ENCODE data around the gene C19orf81.
"Not testable (repeated sequence)": the region's sequence is repeated elsewhere in the genome, so short reads cannot be mapped to it uniquely, and the experiment has no call there.

C19orf81 gene

DNA sequence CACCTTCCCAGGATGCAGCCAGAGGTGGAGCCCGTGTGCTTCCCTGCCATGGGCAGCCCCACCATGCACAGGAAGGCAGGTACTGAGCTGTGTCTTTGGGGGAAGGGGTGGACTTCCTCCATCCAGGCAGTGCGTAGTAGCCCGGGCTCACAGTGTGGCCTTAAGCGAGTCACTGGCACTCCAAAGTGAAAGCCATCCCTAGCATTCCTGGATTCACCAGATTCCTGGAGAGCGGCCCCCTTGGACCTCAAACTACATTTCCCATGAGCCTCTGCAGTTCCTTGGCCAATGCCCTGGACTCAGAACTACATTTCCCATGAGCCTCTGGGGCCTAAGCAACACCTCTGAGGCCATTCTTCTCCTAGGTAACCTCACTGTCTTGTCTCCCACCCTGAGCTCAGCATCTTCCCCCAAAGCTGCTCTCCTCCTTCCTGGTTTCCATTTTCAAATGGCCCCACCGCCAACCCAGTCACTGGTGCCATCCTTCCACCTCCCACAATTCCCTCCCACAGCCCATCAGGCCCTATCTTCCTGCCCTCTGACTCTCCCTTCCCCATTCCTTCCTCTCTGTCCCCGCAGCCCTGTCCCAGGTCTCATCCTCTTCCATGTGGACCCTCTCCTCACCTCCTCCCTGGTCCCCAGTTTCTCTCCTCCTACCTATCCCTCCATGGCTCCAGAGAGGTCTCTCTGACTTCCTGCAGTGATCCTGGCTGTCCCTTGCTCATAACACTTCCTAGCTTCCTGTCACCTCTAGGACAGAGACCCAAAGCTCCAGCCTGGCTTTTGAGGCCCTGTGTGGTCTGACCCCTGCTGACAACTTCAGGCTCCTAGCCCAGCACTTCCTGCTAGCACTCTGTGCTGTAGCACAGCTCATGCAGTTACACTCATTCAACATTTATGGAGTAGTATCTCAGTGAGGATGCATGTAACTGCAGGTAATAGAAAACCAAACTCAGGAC, at the start of gene C19orf81:
TSS of gene C19orf81 (plus strand) at position 13 of the 959 bp plus-strand sequence. CDS start at position 13, 0 bp downstream.
- no peak for DNase-seq (ENCODE audit: low read depth in 2 of 3, low spot score in 1 of 3)

DNA sequence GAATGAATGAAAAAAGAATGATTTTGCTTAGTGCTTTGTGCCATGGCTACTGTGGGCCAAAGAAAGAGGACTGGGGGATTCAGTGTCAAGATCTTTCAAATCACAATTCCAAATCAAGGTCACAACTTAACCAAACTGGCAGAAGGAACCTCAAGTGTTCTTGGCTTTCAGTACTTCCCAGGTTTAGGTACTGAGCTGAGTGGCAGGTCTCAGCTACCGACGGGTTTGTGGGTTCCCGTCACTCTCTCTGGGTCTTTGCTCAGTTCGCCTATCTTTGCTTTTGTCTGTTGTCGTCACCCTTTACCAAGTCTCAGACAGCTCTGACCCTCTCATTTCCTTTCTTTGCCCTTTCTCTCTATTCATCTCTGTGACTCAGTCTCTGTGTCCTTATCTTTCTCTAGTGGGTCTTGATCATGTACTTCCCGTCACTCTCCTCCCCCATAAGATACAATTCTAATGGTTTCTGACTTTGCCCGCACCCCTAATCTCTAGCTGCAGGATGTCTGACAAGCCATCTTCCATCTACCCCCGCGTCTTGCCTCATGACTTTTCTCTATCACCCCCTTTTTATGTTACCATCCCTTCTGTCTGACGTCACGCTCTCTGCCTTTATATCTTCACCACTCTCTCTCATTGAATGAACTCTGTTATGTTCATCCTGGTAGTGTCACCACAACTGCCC, 47.7 kb upstream of the C19orf81 start:
- DNase-seq (ENCODE audit: low read depth in 2 of 3, low spot score in 1 of 3), result no peak

DNA sequence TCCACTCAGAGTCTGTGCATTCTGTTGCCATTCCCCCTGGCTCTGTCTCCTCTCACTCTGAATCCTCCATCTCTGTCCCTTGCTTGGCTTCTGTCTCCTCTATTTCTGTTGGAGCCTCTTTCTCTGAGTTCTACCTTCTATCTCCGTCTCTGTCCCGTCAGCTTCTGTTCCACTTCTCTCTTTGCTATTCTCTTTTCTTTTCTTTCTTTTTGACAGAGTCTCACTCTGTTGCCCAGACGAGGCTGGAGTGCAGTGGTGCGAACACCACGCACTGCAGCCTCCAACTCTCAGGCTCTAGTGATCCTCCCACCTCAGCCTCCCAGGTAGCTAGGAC, 47.2 kb upstream of the C19orf81 start:
- DNase-seq (ENCODE audit: low read depth in 2 of 3, low spot score in 1 of 3), result no peak

DNA sequence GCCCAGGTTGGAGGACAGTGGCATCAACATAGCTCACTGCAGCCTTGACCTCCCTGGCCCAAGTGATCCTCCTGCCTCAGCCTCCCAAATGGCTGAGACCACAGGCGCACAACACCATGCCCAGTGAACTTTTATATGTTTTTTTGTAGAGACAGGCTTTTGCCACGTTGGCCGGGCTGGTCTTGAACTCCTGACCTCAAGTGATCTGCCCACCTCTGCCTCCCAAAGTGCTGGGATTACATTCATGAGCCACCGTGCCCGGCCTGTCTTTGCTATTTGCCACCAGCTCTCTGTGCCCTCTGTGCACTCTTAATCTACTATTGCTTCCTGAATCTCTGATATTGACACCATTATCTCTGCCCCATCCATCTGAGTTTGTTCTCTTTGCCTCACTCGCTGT, 46.7 kb upstream of the C19orf81 start:
- no peak for DNase-seq (ENCODE audit: low read depth in 2 of 3, low spot score in 1 of 3)

DNA sequence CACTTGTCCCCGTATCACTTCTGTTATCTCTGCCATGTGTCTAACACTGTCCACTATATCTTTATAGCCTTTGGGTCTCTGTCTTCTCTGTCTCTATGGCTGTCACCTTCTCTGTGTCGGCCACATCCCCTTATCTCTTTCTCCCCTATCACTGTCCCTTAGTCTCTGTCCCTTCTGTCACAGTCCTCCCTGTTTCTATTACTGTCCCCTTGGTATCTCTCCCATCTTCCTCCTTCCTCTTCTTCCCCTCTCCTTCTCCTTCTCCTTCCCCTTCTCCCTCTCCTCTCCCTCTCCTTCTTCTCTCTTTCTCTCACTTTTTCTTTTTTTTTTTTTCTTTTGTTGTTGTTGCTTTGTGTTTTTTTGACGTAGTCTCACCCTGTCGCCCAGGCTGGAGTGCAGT, 46.3 kb upstream of the C19orf81 start:
- DNase-seq (ENCODE audit: low read depth in 2 of 3, low spot score in 1 of 3), result no peak

DNA sequence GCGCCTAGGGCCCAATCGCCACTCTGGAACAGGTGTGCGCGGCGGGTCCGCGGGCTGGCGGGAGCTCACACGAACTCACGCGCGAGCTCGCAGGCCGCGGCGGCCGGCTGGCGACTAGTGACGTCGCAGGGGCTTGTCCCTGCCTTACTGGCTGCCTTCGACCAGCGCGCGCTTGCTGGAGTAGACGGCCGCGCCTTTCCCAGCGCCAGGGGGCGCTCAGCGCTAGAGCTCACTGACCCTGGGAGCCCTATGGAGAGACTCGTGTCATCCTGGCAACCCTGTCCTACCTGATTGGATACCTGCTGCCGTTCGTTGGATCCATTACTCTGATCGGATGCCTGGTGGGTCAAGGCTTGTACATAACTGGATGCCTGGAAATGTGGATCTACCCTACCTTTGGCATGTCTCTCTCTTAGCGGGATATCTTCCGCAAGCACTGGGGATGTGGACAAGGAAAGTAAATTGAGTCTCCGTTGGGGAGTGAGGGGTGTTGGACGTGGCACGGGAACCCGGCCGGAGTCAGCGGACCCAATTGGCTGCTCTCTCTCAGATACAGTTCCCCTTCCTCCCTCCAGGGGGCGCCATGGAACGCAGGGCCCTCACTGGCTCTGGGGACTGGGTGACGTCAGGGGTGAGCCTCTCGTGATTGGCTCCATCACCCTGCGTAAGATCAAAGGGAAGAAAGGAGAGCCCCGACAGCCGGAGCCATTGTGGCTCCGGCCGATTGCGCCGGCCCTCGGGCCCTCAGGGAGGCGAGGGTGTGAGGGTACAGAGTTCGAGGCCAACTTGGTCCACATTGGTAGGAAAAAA, 44.8 kb upstream of the C19orf81 start:
- DNase-seq (ENCODE audit: low read depth in 2 of 3, low spot score in 1 of 3), result peak in 2 of 3 donors; percentile 3 to 14

DNA sequence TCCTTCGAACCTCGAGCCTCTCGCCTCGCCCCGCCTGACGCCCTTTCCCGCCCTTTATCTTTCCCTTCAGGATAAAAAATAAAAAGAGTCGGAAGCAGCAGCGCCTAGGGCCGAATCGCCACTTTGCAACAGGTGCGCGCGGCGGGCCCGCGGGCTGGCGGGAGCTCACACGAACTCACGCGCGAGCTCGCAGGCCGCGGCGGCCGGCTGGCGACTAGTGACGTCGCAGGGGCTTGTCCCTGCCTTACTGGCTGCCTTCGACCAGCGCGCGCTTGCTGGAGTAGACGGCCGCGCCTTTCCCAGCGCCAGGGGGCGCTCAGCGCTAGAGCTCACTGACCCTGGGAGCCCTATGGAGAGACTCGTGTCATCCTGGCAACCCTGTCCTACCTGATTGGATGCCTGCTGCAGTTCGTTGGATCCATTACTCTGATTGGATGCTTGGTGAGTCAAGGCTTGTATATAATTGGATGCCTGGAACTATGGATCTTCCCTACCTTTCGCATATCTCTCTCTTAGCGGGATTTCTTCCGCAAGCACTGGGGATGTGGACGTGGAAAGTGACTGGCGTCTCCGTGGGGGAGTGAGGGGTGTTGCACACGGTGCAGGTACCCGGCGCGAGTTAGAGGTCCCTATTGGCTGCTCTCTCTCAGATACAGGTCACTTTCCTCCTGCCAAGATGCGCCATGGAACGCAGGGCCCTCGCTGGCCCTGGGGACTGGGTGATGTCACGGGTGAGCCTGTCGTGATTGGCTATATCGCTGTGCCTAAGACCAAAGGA, 43.0 kb upstream of the C19orf81 start:
- not testable (repeated sequence) for DNase-seq (ENCODE audit: low read depth in 2 of 3, low spot score in 1 of 3)

DNA sequence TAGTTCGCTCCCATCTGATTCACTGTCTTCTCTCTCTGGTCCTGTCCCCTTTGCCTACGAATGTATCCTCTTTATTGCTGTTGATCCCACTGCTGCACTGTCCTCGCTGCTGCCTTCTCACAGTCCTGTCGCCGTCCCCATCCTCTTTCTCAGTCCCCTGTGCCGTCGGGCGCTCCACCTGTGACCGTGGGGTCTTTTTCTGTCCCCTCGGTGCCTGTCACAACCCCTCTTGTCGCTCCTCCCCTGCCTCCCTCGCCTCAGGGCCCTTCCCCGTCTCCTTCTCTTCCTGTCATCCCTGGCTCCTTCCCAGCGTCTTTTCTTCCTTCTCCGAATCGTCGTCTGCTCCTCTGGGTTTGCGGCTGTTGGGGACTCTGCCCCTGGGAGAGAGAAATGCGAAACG, 41.9 kb upstream of the C19orf81 start:
- no peak for DNase-seq (ENCODE audit: low read depth in 2 of 3, low spot score in 1 of 3)

DNA sequence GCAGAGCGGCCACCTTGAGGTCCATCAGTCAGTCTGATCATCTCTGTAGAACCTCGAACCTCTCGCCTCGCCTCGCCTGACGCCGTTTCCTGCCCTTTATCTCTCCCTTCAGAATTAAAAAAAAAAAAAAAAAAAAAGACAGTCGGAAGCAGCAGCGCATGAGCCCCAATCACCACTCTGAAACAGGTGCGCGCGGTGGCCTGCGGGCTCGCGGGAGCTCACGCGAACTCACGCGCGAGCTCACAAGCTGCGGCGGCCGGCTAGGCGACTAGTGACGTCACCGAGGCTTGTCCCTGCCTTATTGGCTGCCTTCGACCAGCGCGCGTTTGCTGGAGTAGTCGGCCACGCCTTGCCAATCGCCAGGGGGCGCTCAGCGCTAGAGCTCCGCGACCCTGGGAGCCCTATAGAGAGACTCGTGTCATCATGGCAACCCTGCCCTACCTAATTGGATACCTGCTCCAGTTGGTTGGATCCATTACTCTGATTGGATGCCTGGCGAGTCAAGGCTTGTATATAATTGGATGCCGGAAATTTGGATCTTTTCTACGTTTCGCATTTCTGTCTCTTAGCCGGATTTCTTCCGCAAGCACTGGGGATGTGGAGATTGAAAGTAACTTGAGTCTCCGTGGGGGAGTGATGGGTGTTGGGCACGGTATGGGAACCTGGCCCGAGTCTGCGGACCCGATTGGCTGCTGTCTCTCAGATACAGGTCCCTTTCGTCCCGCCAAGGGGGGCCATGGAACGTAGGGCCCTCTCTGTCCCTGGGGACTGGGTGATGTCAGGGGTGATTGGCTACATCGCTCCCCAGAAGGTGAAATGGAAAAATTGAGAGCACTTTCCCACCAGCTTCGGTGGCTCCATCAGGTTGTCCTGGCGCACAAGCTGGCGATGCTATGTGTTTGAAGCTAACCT, 41.1 kb upstream of the C19orf81 start:
- peak; percentile 70 to 90 (median 73) for DNase-seq (ENCODE audit: low read depth in 2 of 3, low spot score in 1 of 3)

DNA sequence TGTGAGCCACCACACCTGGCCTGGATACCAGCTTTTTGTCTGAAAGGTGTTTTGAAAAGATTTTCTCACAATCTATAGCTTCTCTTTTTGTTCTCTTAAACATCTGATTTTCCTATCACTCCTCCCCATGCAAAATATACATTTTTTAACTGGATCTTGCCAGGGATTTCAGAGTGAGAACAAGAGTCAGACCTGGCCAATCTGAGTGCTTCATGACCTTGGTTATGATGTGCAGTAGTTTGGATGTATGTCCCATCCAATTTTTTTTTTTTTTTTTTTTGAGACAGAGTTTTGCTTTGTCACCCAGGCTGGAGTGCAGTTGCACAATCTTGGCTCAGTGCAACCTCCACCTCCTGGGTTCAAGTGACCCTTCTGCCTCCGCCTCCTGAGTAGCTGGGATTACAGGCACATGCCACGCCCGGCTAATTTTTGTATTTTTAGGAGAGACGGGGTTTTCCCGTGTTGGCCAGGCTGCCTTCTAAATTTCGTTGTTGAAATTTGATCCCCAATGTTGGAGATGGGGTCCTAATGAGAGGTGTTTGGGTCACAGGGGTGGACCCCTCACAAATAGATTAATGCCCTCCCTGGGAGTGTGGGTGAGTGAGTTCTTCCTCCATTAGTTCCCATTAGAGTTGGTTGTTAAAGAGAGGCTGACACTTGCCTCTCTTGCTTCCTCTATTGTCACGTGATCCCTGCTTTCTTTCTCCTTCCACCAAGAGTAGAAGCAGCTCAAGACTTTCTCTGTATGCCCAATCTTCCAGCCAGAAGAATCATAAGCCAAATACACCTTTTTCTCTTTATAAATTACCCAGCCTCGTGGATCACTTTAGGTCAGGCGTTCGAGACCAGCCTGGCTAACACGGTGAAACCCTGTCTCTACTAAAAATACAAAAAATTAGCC, 36.5 kb upstream of the C19orf81 start:
- DNase-seq (ENCODE audit: low read depth in 2 of 3, low spot score in 1 of 3), result not testable (repeated sequence)

DNA sequence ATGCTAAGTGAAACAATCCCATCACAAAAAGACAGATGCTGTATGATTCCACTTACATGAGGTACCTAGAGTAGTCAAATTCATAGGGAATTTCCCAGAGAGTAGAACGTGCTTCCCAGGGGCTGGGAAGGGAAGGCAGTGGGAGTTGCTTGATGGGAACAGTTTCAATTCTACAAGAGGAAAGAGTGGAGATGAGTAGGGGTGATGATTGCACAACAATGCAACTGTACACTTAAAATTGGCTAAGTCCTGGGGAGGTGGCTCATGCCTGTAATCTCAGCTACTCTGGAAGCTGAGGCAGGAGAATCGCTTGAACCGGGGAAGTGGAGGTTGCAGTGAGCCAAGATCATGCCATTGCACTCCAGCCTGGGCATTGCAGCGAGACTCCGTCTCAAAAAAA, 30.9 kb upstream of the C19orf81 start:
- not testable (repeated sequence) for DNase-seq (ENCODE audit: low read depth in 2 of 3, low spot score in 1 of 3)

DNA sequence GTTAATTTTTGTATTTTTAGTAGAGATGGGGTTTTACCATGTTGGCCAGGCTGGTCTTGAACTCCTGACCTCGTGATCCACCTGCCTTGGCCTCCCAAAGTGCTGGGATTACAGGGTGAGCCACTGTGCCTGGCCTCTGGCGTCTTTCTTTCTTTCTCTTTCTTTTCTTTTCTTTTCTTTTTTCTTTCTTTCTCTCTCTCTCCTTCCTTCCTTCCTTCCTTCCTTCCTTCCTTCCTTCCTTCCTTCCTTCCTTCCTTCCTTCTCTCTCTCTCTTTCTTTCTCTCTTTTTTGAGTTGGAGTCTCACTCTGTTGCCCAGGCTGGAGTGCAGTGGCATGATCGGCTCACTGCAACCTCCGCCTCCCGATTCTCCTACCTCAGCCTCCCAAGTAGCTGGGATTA, 30.1 kb upstream of the C19orf81 start:
- not testable (repeated sequence) for DNase-seq (ENCODE audit: low read depth in 2 of 3, low spot score in 1 of 3)

DNA sequence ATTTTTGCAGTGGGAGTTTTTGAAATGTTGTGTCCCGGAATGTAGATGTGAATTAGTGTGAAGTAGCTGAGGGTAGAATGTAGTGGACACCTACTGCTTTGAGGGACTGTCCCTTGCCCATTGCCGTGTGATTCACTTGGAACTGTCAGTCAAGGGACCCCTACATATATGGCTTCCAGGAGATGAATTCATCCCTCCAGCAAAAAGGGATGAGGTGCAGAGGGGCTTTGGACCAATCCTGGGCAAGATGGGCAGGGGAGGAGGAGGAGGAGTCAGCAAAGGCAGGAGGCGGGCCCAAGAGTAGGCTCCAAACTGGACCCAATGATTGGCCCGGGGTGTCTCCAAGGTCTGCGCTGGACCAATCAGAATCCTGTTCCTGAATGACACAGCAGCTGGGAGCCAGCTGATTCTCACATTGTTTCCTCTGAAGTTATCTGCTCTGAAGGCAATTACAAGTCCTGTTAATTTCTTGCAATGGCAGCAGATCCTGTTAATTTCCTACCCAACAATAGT, 28.8 kb upstream of the C19orf81 start:
- not testable (repeated sequence) for DNase-seq (ENCODE audit: low read depth in 2 of 3, low spot score in 1 of 3)

DNA sequence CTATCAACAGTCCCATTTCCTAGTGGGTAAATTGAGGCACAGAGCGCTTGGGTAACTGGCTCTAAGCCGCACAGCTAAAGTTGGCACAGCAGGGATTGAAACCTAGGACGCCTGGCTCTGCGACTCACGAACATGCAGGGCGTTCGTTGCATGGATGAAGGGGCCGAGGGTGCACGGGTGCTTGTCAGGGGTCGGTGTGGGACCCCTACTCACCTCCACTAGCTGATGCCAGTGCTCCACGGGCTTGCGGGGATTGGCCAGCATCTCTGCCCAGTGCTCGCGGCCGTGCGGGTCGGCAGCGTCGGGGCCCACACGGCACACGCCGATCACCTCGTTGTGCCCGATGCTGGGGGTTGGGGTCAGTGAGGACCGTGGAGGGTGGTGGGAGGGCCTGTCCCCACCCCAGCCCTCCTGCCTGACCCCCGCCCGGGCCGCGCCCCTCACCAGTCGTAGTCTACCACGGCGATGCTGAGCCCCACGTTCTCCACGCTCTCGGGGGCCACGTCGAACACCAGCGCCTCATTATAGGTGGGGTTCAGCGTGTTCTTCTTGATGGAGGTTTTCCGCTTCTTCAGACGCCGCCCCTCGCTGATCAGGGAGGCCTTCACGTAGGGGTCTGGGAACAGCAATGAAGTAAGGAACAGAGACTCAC, 24.2 kb upstream of the C19orf81 start:
- DNase-seq (ENCODE audit: low read depth in 2 of 3, low spot score in 1 of 3), result no peak

DNA sequence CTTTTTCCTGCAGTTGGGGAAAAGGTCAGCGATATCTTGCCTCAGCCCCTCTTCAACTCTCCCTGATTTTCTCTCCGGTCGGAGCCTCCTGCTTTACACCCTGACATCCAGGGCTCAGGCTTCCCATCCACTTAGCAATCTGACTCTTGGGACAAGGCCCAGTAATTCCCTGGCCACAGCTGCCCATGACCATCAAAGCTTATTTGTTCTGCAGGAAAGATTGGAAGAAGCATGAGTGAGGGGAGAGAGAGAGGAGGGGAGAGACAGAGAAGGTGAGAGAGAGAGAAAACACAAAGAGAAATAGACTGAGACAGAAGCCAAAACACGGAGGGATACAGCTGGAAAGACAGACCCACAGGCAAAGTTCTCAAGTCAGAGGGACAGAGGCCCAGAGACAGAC, 23.2 kb upstream of the C19orf81 start:
- no peak for DNase-seq (ENCODE audit: low read depth in 2 of 3, low spot score in 1 of 3)

DNA sequence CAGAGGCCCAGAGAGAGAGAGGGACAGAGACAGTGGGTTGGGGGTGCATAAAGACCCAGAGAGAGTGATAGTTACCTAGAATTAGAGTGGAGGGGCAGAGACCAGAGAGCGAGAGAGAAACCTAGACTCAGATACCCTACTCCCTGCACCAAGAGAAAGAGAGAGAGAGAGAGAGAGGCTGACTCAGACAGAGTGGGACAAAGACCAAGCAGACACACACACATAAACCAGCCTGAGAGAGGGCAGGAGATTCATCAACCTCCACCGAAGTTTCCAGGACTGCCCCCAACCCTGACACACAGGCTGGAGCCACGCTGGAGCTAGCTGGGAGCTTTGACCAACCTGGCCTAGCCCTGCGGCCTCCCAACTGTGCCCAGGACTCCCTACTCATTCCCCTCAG, 22.4 kb upstream of the C19orf81 start:
- no peak for DNase-seq (ENCODE audit: low read depth in 2 of 3, low spot score in 1 of 3)

DNA sequence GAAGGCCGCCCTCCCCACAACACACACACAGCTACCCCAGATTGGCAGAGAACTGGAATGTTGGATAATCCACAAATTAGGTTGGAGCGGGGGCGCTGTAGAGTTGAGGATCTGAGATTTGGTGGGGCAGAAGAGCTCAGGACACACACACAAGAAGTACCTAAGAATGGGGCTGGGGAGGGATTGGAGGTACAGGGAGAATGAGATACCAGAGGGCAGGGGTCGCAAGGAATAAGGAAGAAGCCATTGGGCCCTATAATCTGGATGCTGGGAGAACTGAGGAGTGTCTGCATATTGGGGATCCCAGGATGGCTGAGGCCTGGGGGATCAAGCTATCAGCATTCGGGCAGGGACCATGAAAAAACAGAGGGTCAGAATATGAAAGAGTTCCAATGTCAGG, 21.1 kb upstream of the C19orf81 start:
- no peak for DNase-seq (ENCODE audit: low read depth in 2 of 3, low spot score in 1 of 3)

DNA sequence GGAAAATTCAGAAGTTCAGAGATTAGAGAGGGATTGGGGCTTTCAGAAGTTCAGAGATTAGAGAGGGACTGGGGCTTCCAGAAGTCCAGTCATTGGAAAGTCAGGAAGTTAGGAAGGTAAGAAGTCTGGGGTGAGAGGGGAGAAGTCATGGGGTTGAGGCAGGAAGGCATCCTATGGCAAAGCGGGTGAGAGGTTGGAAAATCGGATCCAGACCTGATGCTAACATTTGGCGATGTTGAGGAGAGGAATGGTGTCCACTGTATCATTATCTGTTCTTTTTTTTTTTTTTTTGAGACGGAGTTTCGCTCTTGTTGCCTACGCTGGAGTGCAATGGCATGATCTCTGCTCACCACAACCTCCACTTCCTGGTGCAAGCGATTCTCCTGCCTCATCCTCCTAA, 20.7 kb upstream of the C19orf81 start:
- DNase-seq (ENCODE audit: low read depth in 2 of 3, low spot score in 1 of 3), result no peak
